KBM-7 (cell line): ENCODE measurements around the gene SARS2.
"Not testable (repeated sequence)": the region's sequence is repeated elsewhere in the genome, so short reads cannot be mapped to it uniquely, and the experiment has no call there.

ENCODE experiments used
- DNase-seq: peaks from one replicate; pipeline ENCODE4 v3.0.0-alpha.2; 2015
- in situ Hi-C: fragments of 300-500 bp; cut with MboI; formaldehyde crosslinking; loops from 2 replicates; pipeline ENCODE4 v1.14.3; 2020; ENCODE audit warnings: low sequenced_read_pairs, low pct_unique_long_range_greater_than_20kb, mixed read lengths

Gene SARS2

GRCh38 chr19:38929929-38930775, at the start of gene SARS2:
TSS of gene SARS2 (minus strand) at chr19:38930763. CDS start at chr19:38930736, 27 bp downstream.
- in situ Hi-C loops, result no loop called here
- peak; percentile 95 for DNase-seq

DNA sequence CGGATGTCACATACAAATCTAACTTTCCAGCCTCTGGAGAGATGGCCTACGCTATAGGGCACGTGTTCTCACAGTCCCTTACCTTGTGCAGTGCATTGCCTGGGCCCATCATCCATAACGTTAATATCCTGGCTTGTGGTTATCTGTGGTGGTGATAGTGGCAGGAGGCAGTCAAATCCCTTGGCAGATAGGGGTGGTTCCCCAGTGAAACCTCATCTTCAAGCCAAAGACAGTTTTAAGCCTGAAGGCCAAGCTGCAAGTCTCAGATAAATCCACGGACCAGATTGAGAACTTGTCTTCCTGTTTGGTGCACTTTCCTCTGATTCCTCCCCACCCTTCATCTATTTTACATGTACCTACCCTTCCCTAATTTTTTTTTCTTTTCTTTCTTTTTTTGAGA, 49.2 kb upstream of the SARS2 start:
- in situ Hi-C loops, result no loop called here
- no peak for DNase-seq

- in situ Hi-C loops, result no loop called here
- DNase-seq, result no peak
Observed at GRCh38 chr19:38978326-38978689, 47.7 kb upstream of the SARS2 start.

DNA sequence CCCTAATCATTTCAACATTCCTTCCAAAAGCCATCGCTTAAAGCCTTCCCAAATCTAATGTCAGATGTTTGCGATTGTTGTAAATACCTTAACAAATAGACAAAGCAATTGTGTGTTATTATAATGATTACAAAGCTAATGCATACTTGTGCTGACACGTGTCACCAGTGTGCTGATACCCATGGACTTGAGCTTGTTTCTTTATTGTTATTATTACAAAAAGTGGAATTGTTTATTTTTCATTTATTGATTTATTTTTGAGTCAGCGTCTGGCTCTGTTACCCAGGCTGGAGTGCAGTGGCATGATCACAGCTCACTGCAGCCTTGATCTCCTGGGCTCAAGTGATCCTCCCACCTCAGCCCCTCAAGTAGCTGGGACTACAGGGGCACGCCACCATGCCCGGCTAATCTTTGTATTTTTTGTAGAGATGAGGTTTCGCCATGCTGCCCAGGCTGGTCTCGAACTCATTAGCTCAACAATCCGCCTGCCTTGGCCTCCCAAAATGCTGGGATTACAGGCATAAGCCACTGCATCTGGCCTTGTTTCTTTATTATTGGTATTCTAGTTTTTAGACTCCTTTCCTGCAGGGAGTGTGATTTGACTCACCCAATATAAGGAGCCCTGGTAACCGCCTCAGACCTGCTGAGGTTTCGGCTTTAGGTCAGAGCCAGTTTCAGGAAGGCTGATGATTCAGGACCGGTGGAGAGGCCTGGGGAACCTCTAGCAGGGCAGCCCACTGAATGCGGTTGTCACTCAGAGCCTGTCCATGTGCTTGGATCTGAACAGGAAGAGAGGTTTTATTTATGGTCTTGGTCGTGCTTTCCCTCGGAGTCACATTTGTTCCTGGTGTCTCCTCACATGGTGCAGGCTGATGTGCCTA, 47.1 kb upstream of the SARS2 start:
- DNase-seq, result no peak
- in situ Hi-C loops, result no loop called here

- in situ Hi-C loops, result no loop called here
- DNase-seq, result no peak
Observed at GRCh38 chr19:38975861-38976271, 45.3 kb upstream of the SARS2 start.

GRCh38 chr19:38975214-38975860, 44.8 kb upstream of the SARS2 start, which contains the start of gene FBXO17:
TSS of gene FBXO17 (minus strand) at chr19:38975742. CDS start at chr19:38950319, 25,423 bp downstream.
- in situ Hi-C loops, result no loop called here
- DNase-seq, result no peak

GRCh38 chr19:38974624-38975213, 44.2 kb upstream of the SARS2 start:
- no peak for DNase-seq
- in situ Hi-C loops, result no loop called here

DNA sequence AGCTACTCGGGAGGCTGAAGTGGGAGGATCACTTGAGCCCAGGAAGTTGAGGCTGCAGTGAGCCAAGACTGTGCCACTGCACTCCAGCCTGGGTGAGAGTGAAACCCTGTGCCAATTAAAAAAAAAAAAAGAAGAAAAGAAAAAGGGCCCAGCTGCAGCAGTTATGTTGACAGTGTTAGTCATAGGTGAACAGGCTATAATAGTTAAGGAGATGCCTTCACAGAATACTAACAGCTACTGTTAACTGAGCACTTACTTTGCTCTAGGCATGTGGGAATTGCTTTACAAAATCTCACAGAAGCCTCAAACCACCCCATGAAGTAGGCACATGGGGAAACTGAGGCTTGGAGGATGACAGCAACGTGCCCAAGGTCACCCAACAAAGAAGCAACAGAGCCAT, 41.1 kb upstream of the SARS2 start:
- in situ Hi-C loops, result no loop called here
- DNase-seq, result no peak

DNA sequence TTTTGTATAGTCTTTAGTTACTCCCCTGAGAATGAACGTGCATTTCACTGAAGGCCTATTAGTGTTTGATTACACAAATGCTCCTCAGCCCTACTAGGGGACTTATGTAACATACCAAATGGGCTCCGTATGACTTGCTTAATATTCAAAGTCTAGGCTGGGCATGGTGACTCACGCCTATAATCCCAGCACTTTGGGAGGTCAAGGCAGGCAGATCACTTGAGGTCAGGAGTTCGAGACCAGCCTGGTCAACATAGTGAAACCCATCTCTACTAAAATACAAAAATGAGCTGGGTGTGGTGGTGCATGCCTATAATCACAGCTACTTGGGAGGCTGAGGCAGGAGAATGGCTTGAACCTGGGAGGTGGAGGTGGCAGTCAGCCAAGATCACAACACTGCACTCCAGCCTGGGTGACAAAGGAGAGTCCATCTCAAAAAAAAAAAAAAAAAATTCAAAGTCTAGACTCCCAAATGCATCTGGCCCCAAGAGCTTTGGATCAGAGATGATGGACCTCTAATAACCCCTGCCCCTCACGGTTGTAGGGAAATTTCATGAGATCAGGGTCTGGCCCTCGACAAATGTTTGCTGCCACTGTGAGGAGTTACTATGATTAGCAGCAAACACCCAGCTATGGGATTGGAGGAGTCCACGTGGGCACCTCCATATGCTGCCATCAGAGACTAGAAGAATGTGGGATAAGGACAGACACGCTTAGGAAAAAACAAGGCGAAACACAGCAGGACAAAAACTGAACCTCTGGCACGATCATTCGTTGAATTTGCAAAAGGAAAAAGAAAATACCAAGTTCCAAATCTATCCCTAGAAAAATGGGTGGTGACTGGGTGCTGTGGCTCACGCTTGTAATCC, 40.3 kb upstream of the SARS2 start:
- in situ Hi-C loops, result no loop called here
- DNase-seq, result no peak

GRCh38 chr19:38966149-38966548, 35.6 kb upstream of the SARS2 start:
- in situ Hi-C loops, DNase-seq: not testable (repeated sequence)

GRCh38 chr19:38964738-38965137, 34.2 kb upstream of the SARS2 start:
- in situ Hi-C loops, result no loop called here
- no peak for DNase-seq

- no peak for DNase-seq
- in situ Hi-C loops, result no loop called here
Observed at GRCh38 chr19:38959618-38960017, 29.1 kb upstream of the SARS2 start.

DNA sequence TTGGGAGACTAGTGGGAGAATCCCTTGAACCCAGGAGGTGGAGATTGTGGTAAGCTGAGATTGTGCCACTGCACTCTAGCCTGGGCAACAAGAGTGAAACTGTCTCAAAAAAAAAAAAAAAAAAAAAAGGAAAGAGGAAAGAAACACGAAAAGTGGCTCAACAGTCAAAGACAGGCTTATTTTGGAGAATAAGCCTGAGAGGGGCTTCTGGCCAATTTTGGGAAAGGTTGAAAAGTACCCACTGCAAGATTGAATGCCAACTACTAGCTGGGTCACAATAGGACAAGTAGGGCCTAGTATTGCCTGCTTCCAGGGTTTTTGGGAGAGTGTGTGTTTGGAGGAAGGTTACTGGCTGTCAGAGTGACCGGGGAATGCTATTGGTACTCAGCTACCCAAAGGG, 27.7 kb upstream of the SARS2 start:
- in situ Hi-C loops, result no loop called here
- DNase-seq, result no peak

DNA sequence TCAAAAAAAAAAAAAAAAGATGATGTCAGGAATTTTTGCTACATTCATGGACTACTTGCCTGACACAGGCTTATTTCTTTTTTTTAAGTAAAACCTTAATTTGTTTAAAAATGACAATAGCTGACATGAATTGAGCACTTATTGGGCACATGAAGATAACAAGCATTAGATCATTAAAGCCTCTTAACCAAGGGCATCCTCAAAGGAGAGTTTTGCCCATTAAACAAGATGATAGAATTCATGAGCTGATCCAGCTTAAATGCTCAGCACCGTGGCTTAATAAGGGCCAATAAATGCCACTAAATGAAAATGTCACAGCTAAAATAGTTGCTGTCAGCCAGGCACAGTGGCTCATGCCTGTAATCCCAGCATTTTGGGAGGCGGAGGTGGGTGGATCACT, 25.7 kb upstream of the SARS2 start:
- in situ Hi-C loops, result no loop called here
- DNase-seq, result no peak

DNA sequence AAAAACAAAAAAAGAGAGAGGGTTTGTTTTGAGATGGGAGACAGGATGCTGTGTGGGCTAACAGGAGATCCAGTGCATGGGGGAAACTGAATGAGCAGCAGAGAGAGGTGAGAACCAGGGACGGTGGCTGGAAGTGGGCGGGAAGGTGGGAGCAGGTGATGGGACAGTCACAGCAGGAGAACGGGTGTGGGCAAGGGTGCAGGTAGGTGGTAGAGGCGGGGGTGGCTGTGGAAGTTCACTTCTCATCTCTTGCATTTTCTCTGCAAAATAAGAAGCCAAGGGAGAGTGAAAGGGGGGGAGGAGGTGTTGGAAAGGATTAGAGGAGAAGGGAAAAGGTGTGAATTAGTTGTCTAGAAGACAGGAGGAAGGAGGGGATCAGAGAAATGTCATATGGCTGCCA, 23.1 kb upstream of the SARS2 start:
- DNase-seq, result no peak
- in situ Hi-C loops, result no loop called here

- DNase-seq, result peak; percentile 86
- in situ Hi-C loops, result no loop called here
Observed at GRCh38 chr19:38952395-38953165, 22.0 kb upstream of the SARS2 start.

DNA sequence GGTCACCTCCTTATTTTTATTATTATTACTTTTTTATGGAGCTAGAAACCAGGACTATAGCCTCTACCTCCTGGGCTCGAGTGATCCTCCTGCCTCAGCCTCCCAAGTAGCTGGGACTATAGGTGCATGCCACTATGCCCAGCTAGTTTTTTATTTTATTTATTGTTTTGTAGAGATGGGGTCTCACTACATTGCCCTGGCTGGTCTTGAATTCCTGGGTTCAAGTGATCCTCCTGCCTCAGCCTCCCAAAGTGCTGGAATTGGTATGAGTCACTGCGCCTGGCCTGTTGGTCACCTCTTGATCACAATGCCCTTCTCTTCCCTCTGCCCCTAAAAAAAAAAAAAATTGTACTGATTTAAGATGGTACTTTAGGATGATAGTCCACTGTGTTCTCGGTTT, 20.6 kb upstream of the SARS2 start:
- no peak for DNase-seq
- in situ Hi-C loops, result no loop called here
